SU-DHL-6 (cell line): Measurements from ENCODE around the gene ANO2.

ENCODE experiments used
- EZH2phosphoT487 ChIP-seq: fragments of 200-600 bp; sonication (generic), shearing (Covaris generic); conservative IDR thresholded peaks from 2 replicates; pipeline ENCODE4 v1.6.1; 2018; ENCODE audit warnings: mild to moderate bottlenecking, antibody characterized with exemption, low read length, moderate library complexity, mixed read lengths
- TF ChIP-seq, protein P1 (sequence below): fragments of 200-600 bp; sonication (generic); IDR thresholded peaks from one replicate; pipeline ENCODE4 v1.5.1; 2017; ENCODE audit warnings: antibody characterized with exemption, mild to moderate bottlenecking, low read length, moderate library complexity; ENCODE audit not compliant: insufficient read depth, poor library complexity, severe bottlenecking

GRCh38 chr12:5902736-5903135 lies 42.3 kb downstream of the ANO2 start:
- TF ChIP-seq, protein P1, sequence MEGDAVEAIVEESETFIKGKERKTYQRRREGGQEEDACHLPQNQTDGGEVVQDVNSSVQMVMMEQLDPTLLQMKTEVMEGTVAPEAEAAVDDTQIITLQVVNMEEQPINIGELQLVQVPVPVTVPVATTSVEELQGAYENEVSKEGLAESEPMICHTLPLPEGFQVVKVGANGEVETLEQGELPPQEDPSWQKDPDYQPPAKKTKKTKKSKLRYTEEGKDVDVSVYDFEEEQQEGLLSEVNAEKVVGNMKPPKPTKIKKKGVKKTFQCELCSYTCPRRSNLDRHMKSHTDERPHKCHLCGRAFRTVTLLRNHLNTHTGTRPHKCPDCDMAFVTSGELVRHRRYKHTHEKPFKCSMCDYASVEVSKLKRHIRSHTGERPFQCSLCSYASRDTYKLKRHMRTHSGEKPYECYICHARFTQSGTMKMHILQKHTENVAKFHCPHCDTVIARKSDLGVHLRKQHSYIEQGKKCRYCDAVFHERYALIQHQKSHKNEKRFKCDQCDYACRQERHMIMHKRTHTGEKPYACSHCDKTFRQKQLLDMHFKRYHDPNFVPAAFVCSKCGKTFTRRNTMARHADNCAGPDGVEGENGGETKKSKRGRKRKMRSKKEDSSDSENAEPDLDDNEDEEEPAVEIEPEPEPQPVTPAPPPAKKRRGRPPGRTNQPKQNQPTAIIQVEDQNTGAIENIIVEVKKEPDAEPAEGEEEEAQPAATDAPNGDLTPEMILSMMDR = no peak
- TF ChIP-seq EZH2phosphoT487 = no peak
